ENCODE measurements around the gene MCRIP2.

The MCRIP2 gene

GRCh38 chr16:616733-617586 is 24.7 kb upstream of the MCRIP2 start:
- no peak for DNase-seq (ENCODE audit: low spot score)

- no peak for DNase-seq (ENCODE audit: low spot score)
Observed at GRCh38 chr16:617855-618254, 23.8 kb upstream of the MCRIP2 start.

DNA sequence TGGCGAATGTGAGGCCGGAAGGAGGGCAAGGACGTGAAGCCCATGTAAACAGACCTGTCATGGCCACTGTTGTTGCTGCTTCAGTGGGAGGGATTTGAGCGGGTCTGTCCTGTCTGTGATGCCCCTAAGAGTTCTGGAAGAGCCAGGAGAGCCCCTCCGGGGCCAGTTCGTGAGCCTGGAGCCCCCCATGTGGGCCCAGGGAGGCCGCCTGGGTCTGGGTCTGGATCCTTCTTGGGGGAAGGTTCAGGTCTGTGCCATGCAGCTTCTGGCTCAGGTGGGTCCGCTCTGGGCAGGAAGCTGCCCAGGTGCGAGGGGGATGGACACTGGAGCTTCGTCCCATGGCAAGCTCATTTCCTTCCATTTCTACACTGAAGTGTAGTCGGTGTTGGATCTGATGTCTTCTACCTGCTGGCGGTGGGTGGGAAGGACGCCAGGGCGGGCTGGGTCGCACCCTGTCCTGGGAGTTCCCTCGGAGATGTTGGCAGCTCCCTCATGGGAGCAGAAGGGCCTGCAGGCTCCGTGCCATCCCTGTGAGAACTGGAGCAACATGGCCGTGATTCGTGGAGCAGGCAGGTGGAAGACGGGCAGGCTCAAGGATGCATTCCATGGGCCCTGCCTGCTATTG is 22.0 kb upstream of the MCRIP2 start:
- DNase-seq (ENCODE audit: low spot score) = no peak

DNA sequence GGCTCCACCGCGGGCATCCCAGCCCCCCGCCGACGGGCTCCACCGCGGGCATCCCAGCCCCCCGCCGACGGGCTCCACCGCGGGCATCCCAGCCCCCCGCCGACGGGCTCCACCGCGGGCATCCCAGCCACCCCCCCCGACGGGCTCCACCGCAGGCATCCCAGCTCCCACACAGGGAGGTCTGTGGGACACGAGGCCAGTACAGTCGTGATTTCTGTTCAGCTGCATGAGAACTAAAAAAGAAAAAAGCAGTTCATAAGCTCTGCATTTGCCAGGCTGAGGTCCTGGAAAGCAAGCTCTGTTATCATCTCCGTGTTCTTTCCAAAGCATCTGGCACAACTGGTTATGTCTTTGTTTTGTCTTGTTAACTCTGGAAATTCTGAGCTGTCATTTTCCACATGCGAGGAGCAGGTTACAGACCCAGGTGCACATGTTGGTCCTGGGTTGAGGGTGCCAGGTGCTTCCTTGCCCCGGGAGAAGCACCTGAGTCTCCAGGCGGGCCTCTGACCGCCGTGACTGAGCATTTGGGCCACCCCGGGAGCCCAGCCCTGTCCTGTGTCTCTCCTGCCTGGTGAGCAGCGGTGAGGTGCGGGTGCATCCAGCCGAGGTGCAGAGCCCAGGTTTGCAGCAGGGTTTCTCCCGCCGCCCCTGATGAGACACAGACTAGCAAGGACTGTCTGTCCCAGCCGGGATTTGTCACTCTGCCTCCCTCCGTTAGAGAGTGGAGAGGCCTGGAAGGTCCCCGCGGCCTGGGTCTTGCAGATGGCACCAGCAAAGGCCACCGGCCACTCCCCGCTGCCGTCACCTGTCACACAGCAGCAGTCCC is 20.7 kb upstream of the MCRIP2 start:
- DNase-seq (ENCODE audit: low spot score) = no peak

- DNase-seq (ENCODE audit: low spot score) = peak; percentile 53
Observed at GRCh38 chr16:621526-622105, 20.0 kb upstream of the MCRIP2 start.

DNA sequence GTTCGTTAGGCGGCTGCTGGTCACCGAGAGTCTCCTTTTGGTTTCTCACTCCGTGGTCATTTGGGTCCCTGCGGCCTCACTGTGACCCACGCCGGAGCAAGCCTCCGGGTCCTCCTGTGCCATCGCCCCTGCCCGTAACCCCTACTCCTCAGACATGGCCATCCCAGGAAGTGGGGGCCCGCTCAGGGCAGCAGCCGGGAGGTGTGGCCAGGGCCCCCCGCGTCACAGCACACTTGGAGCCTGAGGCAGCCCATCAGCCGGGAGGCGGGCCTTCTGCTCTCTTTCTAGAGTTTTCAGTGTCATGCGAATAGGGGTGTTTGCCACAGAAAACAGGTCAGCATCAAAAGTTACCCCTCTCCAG is 18.7 kb upstream of the MCRIP2 start:
- DNase-seq (ENCODE audit: low spot score) = no peak

GRCh38 chr16:624526-625070 is 17.0 kb upstream of the MCRIP2 start:
- DNase-seq (ENCODE audit: low spot score) = no peak

DNA sequence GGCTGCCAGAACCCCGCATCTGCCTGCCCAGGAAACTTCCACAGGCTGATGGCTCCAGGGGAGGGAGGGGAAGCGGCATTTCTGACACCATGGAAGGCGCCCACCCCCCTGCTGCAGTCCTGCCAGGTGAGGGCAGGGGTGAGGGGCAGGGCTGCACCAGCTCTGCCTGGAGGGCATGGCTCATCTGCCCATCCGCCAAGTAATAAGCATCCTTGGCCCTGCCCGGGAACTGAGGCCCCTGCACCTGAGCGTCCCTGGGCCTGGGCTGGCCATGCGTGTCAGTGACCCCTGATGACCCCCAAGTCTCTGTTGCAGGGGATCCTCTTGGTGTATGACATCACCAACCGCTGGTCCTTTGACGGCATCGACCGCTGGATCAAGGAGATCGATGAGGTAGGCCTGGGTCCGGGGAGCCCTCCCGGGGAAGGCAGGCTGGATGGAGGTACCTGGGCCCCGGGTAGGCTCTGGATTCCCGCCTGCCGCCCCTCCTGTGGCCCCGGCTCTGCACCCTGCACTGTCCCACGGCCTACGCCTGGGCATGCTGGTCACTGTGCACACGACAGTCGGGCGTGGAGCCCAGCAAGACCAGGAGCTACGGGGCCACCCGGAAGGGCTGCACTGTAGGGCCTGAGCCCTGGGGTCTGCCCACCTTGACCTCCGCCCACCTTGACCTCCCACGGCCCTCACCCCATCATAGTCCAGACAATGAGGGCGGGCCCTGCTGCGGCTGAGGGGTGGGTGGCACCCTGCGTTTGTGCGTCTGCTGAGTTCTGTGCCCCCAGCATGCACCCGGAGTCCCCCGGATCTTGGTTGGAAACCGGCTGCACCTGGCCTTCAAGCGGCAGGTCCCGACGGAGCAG is 16.3 kb upstream of the MCRIP2 start:
- no peak for DNase-seq (ENCODE audit: low spot score)

DNA sequence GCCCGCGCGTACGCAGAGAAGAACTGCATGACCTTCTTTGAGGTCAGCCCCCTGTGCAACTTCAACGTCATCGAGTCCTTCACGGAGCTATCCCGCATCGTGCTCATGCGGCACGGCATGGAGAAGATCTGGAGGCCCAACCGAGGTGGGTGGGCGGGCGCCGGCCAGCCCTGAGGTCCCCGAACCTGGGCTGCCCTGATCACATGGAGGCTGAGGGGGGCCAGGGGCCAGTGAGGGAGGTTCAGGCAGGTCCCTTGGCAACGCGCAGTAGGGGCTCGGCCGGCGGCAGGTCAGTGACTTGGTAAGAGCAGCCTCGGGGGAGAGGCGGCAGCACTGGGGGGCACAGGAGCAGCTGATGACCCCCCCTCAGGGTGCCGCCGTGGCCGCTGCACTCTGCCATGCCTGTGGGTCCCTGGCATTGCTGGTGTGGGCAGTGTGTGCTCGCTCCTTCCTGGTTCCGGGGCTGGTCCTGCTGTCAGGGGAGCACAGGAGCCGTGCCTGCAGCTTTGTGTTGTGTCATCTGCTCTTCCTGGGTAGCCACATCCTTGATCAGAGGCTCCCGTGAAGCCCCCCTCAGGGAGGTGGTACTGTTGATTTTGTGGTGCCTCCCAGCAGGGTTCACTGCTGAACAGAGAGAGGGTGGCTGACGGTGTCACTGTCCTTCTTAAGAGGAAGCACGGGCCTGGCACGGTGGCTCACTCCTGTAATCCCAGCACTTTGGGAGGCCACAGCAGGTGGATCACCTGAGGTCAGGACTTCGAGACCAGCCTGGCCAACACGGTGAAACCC is 15.5 kb upstream of the MCRIP2 start:
- DNase-seq (ENCODE audit: low spot score) = no peak

- no peak for DNase-seq (ENCODE audit: low spot score)
Observed at GRCh38 chr16:626787-627453, 14.7 kb upstream of the MCRIP2 start.

GRCh38 chr16:627454-628239 is 14.0 kb upstream of the MCRIP2 start:
- DNase-seq (ENCODE audit: low spot score) = no peak

GRCh38 chr16:628321-629061 is 13.1 kb upstream of the MCRIP2 start:
- DNase-seq (ENCODE audit: low spot score) = no peak

DNA sequence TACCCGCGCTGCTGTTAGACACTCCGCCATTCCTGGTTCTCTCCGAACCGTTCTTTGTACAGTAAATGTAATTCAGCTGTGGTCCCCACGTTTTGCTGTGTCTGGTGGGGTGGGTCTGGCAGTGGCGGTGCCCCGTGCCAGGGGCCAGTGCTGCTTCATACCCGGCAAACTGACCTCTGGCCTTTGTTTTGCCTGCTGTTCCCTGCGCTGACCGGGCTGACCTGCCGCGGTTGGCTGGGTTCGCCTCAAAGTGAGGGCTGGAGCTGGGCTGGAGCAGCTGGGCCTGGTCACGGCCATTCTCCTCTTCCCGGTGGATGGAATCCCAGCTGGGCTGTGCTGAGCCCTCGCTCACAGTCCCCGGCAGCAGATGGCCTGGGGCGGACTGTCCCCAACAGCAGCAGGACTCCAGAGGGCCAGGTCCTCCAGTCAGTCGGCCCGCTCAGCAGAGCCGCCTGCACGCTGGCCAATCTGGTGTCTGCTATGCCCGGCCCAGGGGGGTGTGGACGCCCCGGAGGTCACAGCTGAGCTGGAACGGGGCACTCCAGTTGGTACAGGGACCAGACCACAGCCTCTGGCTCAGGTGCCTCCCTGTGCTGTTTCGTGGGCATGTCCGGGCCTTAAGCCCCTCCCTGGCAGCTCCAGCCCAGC is 12.3 kb upstream of the MCRIP2 start:
- no peak for DNase-seq (ENCODE audit: low spot score)

DNA sequence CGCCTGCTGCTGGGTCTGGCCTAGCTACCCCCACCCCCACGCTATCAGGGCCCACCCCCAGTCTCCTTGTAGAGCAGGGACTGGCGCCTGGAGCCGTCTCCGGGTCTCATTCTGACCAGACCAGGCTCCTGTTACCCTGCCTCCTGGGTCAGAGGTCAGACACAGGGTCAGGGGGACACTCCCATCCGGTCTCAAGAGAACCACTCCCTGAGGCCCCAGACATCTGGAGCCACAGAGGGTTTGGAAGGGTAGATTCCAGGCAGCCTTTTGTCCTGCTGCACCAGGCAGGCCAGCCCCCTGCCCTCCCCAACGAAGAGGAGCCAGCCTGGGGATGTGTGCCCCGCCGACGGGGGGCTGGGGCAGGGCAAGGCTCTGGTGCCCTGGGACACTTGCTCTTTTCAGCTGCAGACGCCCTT is 11.8 kb upstream of the MCRIP2 start:
- no peak for DNase-seq (ENCODE audit: low spot score)

- DNase-seq (ENCODE audit: low spot score) = no peak
Observed at GRCh38 chr16:630249-630814, 11.3 kb upstream of the MCRIP2 start.

DNA sequence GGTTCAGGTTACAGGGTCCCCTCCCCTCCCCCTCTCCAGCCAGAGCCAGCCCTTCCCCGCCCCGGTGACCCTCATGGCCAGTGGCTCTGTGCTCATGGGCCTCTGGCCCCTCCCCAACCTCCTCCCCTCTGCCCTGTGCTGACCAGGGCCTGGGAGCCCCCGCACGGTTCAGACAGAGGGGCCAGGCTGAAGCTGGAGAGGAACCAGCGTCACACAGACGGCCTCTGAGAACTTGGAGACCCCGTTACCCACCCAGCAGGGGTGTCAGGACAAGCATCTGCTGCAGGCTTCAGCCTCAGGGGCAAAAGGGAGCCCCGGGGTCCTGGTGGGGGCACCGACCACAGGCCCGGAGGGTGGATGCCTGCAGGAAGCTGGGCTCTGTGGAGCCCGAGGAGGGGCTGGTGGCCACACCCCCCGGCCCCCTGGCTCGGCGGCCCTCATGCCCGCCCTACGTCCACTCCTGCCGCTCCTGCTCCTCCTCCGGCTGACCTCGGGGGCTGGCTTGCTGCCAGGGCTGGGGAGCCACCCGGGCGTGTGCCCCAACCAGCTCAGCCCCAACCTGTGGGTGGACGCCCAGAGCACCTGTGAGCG is 10.7 kb upstream of the MCRIP2 start, which contains the start of gene WFIKKN1:
Gene WFIKKN1, plus strand, starts transcription at position 171 of the 591 bp plus-strand sequence. Its CDS starts 269 bp downstream, at position 440.
- no peak for DNase-seq (ENCODE audit: low spot score)
